HepG2 (cell line): Measurements from ENCODE around the gene FAM124A. TPM values are rescaled to one million over a fixed set of nuclear protein-coding genes. Genes with fewer than 3 reads are reported as not detected.

Source experiments
- ATAC-seq: fragments of 200-7000 bp; cut with Tn5 transposase; 3 replicates; pipeline ENCODE4 v1.9.1; 2020; ENCODE audit warnings: mild to moderate bottlenecking, moderate library complexity
- BruUV-seq: library from RNA; stranded (reverse); fragments of 400-500 nt; replicated peaks from 2 replicates; lab custom pipeline; 2021; lab: Mats Ljungman, UMichigan
- CTCF ChIA-PET: fragments of 300-600 bp; formaldehyde crosslinking; extraction: SDS; loops from one replicate; lab custom pipeline; 2021; ENCODE audit warnings: low total read pairs, inconsistent platforms, low intra/inter-chr PET ratio; lab: Yijun Ruan, JAX
- POLR2A ChIA-PET: fragments of 350-600 bp; sonication (Branson Sonifier 250); formaldehyde crosslinking; loops from one replicate; lab custom pipeline; 2020; ENCODE audit warnings: antibody characterized with exemption, inconsistent platforms; lab: Yijun Ruan, JAX
- DNase-seq: peaks from one replicate; pipeline ENCODE4 v3.0.0-alpha.2; 2015; ENCODE audit warnings: low spot score
- FAIRE-seq: peaks from 3 replicates; lab custom pipeline; 2011; peaks lifted over from hg19 to GRCh38; lab: Jason Lieb, UNC
- H2AFZ ChIP-seq: one replicate; pipeline ENCODE4 v1.6.1; 2011; ENCODE audit warnings: low read length, inconsistent platforms
- H3K27ac ChIP-seq: fragments of 300-600 bp; 3 replicates; pipeline ENCODE4 v1.8.0; 2011; ENCODE audit warnings: mixed run types, mild to moderate bottlenecking, mixed read lengths, low read length, inconsistent platforms; ENCODE audit not compliant: insufficient read depth; ENCODE audit errors: extremely low read length
- H3K27me3 ChIP-seq, 2 experiments: fragments of 200-600 bp in 1 of 2; 2 replicates in 1 of 2; 3 replicates in 1 of 2; pipeline versions ENCODE4 v1.6.0 to v1.8.0; 2011; ENCODE audit warnings: low read length in 2 of 2, mild to moderate bottlenecking in 2 of 2, moderate library complexity in 2 of 2, inconsistent platforms in 1 of 2; ENCODE audit not compliant: insufficient read depth in 2 of 2, control insufficient read depth in 1 of 2
- H3K36me3 ChIP-seq, 2 experiments: fragments of 200-600 bp in 1 of 2; replicated peaks in 1 of 2; 2 replicates in 1 of 2; 3 replicates in 1 of 2; pipeline versions ENCODE4 v1.5.1 to v1.8.0; 2011; ENCODE audit warnings: low read length in 2 of 2, inconsistent platforms in 1 of 2; ENCODE audit not compliant: insufficient read depth in 2 of 2, control insufficient read depth in 1 of 2
- H3K4me1 ChIP-seq: 2 replicates; pipeline ENCODE4 v1.5.1; 2012; ENCODE audit warnings: low read length, inconsistent platforms; ENCODE audit not compliant: insufficient read depth
- H3K4me2 ChIP-seq: 2 replicates; pipeline ENCODE4 v1.6.0; 2011; ENCODE audit warnings: low read depth, low read length, inconsistent platforms
- H3K4me3 ChIP-seq, 3 experiments: fragments of 200-600 bp in 1 of 3; sonication (generic), shearing (Covaris generic) in 1 of 3; replicated peaks in 1 of 3; 2 replicates each; pipeline ENCODE4 v1.5.1; 2011 to 2016; ENCODE audit warnings: low read length in 3 of 3, inconsistent platforms in 2 of 3, low read depth in 2 of 3, mild to moderate bottlenecking in 2 of 3, control low read depth in 1 of 3, mixed read lengths in 1 of 3; ENCODE audit not compliant: insufficient read depth in 1 of 3
- H3K79me2 ChIP-seq: one replicate; pipeline ENCODE4 v1.6.1; 2011; ENCODE audit warnings: low read length, inconsistent platforms; ENCODE audit not compliant: insufficient read depth
- H3K9ac ChIP-seq: 2 replicates; pipeline ENCODE4 v1.6.0; 2011; ENCODE audit warnings: mild to moderate bottlenecking, low read depth, low read length, inconsistent platforms; ENCODE audit not compliant: insufficient read depth
- H3K9me3 ChIP-seq: 2 replicates; pipeline ENCODE4 v1.5.1; 2012; ENCODE audit warnings: mild to moderate bottlenecking, low read length
- H4K20me1 ChIP-seq: 2 replicates; pipeline ENCODE4 v1.6.0; 2011; ENCODE audit warnings: inconsistent platforms, mild to moderate bottlenecking, low read length, moderate library complexity; ENCODE audit not compliant: insufficient read depth
- DPF2 ChIP-seq: sonication (generic); formaldehyde crosslinking; IDR thresholded peaks from 2 replicates; pipeline ENCODE4 v1.4.0; 2020; ENCODE audit warnings: mild to moderate bottlenecking, low read depth, missing genetic modification reagents, borderline replicate concordance
- FOXA1 ChIP-seq, 2 experiments: fragments of 450-650 bp in 1 of 2; sonication (generic) in 1 of 2; formaldehyde crosslinking in 1 of 2; IDR thresholded peaks; 2 replicates each; pipeline versions ENCODE4 v1.4.0 to v1.6.1; 2016 to 2020; ENCODE audit warnings: missing genetic modification reagents in 1 of 2
- GTF3A ChIP-seq: sonication (generic); formaldehyde crosslinking; conservative IDR thresholded peaks from 2 replicates; pipeline ENCODE4 v1.4.0; 2020; ENCODE audit warnings: mild to moderate bottlenecking, missing genetic modification reagents
- GZF1 ChIP-seq: sonication (generic); formaldehyde crosslinking; IDR thresholded peaks from 2 replicates; pipeline ENCODE4 v1.5.1; 2020; ENCODE audit warnings: mild to moderate bottlenecking, missing genetic modification reagents
- HMG20A ChIP-seq: IDR thresholded peaks from 2 replicates; pipeline ENCODE4 v1.6.1; 2016; ENCODE audit warnings: borderline replicate concordance
- MIER2 ChIP-seq: IDR thresholded peaks from 2 replicates; pipeline ENCODE4 v1.6.1; 2016; ENCODE audit warnings: missing biosample characterization, missing genetic modification reagents
- RCOR2 ChIP-seq: IDR thresholded peaks from 2 replicates; pipeline ENCODE4 v1.6.1; 2016; ENCODE audit warnings: missing biosample characterization, missing genetic modification reagents
- RFX3 ChIP-seq: IDR thresholded peaks from 2 replicates; pipeline ENCODE4 v1.6.1; 2016; ENCODE audit warnings: missing biosample characterization, missing genetic modification reagents
- ZNF24 ChIP-seq: fragments of 450-650 bp; IDR thresholded peaks from 2 replicates; pipeline ENCODE4 v1.6.1; 2017; ENCODE audit warnings: antibody characterized with exemption, mild to moderate bottlenecking
- ZNF605 ChIP-seq: sonication (generic); formaldehyde crosslinking; IDR thresholded peaks from 2 replicates; pipeline ENCODE4 v1.8.0; 2022; ENCODE audit warnings: mild to moderate bottlenecking, missing genetic modification reagents
- WGBS: methylation state at CpG from one replicate; pipeline ENCODE4 v1.1.6; 2017; ENCODE audit warnings: low lambda C conversion rate; 5-methylcytosine and 5-hydroxymethylcytosine counted together
- in situ Hi-C: cut with HindIII; loops from 2 replicates; pipeline ENCODE4 v1.10.0; 2017; ENCODE audit warnings: low pct_unique_long_range_greater_than_20kb; ENCODE audit not compliant: extremely low pct_ligation_motif_present
- intact Hi-C: fragments of 100-400 bp; cut with micrococcal nuclease; formaldehyde crosslinking; loops from one replicate; pipeline ENCODE4 v1.10.0; 2022; ENCODE audit not compliant: unreplicated experiment
- polyA plus RNA-seq, 8 experiments: library from polyadenylated mRNA; depleted of rRNA in 3 of 8; stranded (reverse) in 7 of 8; unstranded in 1 of 8; fragments of >200 nt; fragmentation: Illumina TruSeq in 4 of 8; extraction: Trizol in 4 of 8; gene quantifications; 2 replicates each; pipeline versions ENCODE4 v1.2.1 to v1.2.3, GENCODE V29; 2011 to 2016; ENCODE audit warnings: low read depth in 4 of 8, missing spikeins in 1 of 8, mixed read lengths in 1 of 8; ENCODE audit not compliant: insufficient read depth in 1 of 8
- total RNA-seq, 5 experiments: library from RNA; depleted of rRNA; stranded (reverse); fragments of >200 nt; fragmentation: Illumina TruSeq; extraction: Trizol; gene quantifications; 2 replicates each; pipeline ENCODE4 v1.2.3, GENCODE V29; 2016; ENCODE audit warnings: low read depth in 1 of 5

Gene FAM124A
- total and polyA plus RNA-seq, 2 of the 13 experiments (the other 11 are each of a cell fraction or from before 2014, with no cell fraction given), result not detected

DNA sequence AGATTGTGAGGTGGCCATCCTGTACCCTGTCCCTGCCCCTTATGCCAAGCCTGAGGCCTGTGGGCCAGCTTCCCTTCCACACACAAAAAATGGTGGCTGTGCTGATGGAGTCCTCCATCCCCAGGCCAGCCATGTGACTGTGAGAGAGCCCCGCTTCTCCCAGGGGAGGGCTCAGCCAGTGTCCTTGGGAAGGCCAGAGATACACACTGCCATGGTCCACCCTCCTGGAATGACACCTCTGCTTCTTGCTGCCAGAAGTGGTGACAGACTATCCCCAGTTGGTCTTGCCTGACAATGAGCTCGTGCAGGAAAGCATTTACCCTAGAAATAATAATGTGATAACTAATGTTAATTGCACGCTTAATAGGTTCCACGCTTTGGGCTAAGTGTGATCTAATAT lies 38.0 kb downstream of the FAM124A start:
- TF ChIP-seq RCOR2 (no peak), MIER2 (CRISPR knock-in tag) (no peak), DPF2 (CRISPR knock-in tag) (no peak), ZNF605 (CRISPR knock-in tag) (no peak), RFX3 (no peak), FOXA1 (IDR thresholded peaks at IDR 0.05) (no peak), FOXA1 (CRISPR knock-in tag; IDR thresholded peaks at IDR 0.05) (no peak)
- Histone ChIP-seq H3K4me3 (no peak overlapping the region), H3K9ac (no peak overlapping the region), H3K4me2 (no peak overlapping the region), H3K9me3 (no peaks in the 10 kb centered on the region), H3K36me3 (no peaks in the 10 kb centered on the region), H3K4me1 (no peaks in the 10 kb centered on the region), H3K27me3 (peaks cover 1 to 27% of the 10 kb centered on the region in 2 experiments; a peak in 2 of 5 replicates), H4K20me1 (no peaks in the 10 kb centered on the region), H3K27ac (no peak overlapping the region), H3K79me2 (no peaks in the 10 kb centered on the region), H2AFZ (no peak overlapping the region)
- DNase-seq (no peak), FAIRE-seq (no peak), ATAC-seq (peak; percentile 25; the same call in 1 of the 3 replicates)
- ChIA-PET POLR2A (no interaction called here), CTCF (no interaction called here)
- 63% methylated on average over 3 of the region's 4 CpGs for WGBS
- intact Hi-C loops, result no loop called here
- BruUV-seq, result no TSS peak
- in situ Hi-C loops, result no loop called here

DNA sequence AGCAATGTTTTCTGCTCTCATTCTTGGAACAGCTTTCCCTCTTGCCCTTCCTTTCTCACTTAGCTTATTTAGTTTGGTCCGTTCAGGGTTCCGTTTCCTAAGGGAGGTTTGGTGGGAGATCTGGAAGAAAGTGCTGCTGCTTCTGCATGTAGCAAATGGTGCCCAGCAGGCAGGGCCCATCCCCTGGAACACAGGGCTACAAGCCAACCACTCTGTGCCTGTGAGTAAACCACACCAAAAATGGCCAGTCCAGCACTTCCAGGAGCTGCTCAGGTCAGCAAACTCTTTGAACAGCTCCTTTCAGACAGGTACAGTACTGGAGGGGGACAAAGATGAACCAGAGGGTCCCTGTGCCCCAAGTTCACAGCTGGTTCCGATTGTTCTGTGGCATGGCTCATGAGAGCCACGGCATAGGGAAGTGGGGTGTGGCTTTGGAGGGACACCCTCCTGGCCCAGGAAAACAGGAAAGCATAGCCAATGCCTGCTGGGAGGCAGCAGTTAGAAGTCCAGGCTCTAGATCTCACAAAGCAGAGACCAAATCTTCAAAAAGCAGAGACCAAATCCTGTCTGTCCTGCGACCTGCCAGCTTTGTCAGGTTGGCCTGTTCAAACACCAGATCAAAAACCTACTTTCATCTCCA lies 39.5 kb downstream of the FAM124A start:
- BruUV-seq, result no TSS peak
- no peaks in the 10 kb centered on the region for H3K79me2 ChIP-seq
- in situ Hi-C loops, result no loop called here
- DNase-seq (no peak), FAIRE-seq (no peak), ATAC-seq (no peak)
- no peak overlapping the region for H3K27ac ChIP-seq
- no peak overlapping the region for H3K9ac ChIP-seq
- no peaks in the 10 kb centered on the region for H4K20me1 ChIP-seq
- peaks cover 1 to 18% of the 10 kb centered on the region in 2 experiments; a peak in 2 of 5 replicates for H3K27me3 ChIP-seq
- WGBS, result 41% methylated on average over 5 of the region's 5 CpGs
- no peak overlapping the region for H2AFZ ChIP-seq
- ChIA-PET CTCF (no interaction called here), POLR2A (no interaction called here)
- no peak overlapping the region for H3K4me2 ChIP-seq
- H3K4me3 ChIP-seq, result no peak overlapping the region
- no peak for TF ChIP-seq GZF1 (CRISPR knock-in tag)
- no peak for TF ChIP-seq GTF3A (CRISPR knock-in tag)
- TF ChIP-seq ZNF24, result no peak
- TF ChIP-seq HMG20A (CRISPR knock-in tag), result no peak
- intact Hi-C loops, result no loop called here
- H3K4me1 ChIP-seq, result no peaks in the 10 kb centered on the region
- H3K36me3 ChIP-seq, result no peaks in the 10 kb centered on the region
- H3K9me3 ChIP-seq, result no peaks in the 10 kb centered on the region
